EH (cell line): ENCODE results near the gene ATRNL1.
A peak's percentile ranks its signal among the peaks of the same experiment; 100 is the strongest.

Experiments used
- DNase-seq: peaks from one replicate; pipeline ENCODE4 v3.0.0-alpha.2; 2015; ENCODE audit warnings: low read depth

The ATRNL1 gene

GRCh38 chr10:115949282-115949844 is 856.2 kb downstream of the ATRNL1 start:
- no peak for DNase-seq

- DNase-seq = peak; percentile 84
Observed at GRCh38 chr10:115950320-115950719, 857.2 kb downstream of the ATRNL1 start.

- no peak for DNase-seq
Observed at GRCh38 chr10:115951242-115951641, 858.1 kb downstream of the ATRNL1 start.

GRCh38 chr10:115953281-115953680 is 860.1 kb downstream of the ATRNL1 start:
- no peak for DNase-seq

- DNase-seq = no peak
Observed at GRCh38 chr10:115953968-115954367, 860.8 kb downstream of the ATRNL1 start.

GRCh38 chr10:115956225-115957011 is 863.3 kb downstream of the ATRNL1 start:
- DNase-seq = peak; percentile 67

GRCh38 chr10:115957012-115957399 is 863.8 kb downstream of the ATRNL1 start:
- peak; percentile 51 for DNase-seq

- DNase-seq = no peak
Observed at GRCh38 chr10:115957786-115958442, 864.7 kb downstream of the ATRNL1 start.

- DNase-seq = no peak
Observed at GRCh38 chr10:115963848-115964247, 870.7 kb downstream of the ATRNL1 start.

- no peak for DNase-seq
Observed at GRCh38 chr10:115964827-115965226, 871.7 kb downstream of the ATRNL1 start.

GRCh38 chr10:115965376-115965775 is 872.2 kb downstream of the ATRNL1 start:
- DNase-seq = no peak

- no peak for DNase-seq
Observed at GRCh38 chr10:115968236-115968635, 875.1 kb downstream of the ATRNL1 start.

- DNase-seq = no peak
Observed at GRCh38 chr10:115969591-115969990, 876.4 kb downstream of the ATRNL1 start.

GRCh38 chr10:115971921-115972320 is 878.8 kb downstream of the ATRNL1 start:
- no peak for DNase-seq

GRCh38 chr10:115972426-115972825 is 879.3 kb downstream of the ATRNL1 start:
- no peak for DNase-seq

- DNase-seq = no peak
Observed at GRCh38 chr10:115974351-115974750, 881.2 kb downstream of the ATRNL1 start.

GRCh38 chr10:115974816-115975430 is 881.8 kb downstream of the ATRNL1 start:
- no peak for DNase-seq

- no peak for DNase-seq
Observed at GRCh38 chr10:115975506-115975905, 882.3 kb downstream of the ATRNL1 start.

- no peak for DNase-seq
Observed at GRCh38 chr10:115976342-115976741, 883.2 kb downstream of the ATRNL1 start.

- DNase-seq = no peak
Observed at GRCh38 chr10:115977855-115978254, 884.7 kb downstream of the ATRNL1 start.

- no peak for DNase-seq
Observed at GRCh38 chr10:115979576-115979975, 886.4 kb downstream of the ATRNL1 start.

- DNase-seq = peak; percentile 38
Observed at GRCh38 chr10:115980470-115980869, 887.3 kb downstream of the ATRNL1 start.

- DNase-seq = peak; percentile 17
Observed at GRCh38 chr10:115981081-115981480, 887.9 kb downstream of the ATRNL1 start.
